GM12892 (cell line): ENCODE data around the gene SPON1.

Experiments
- POLR2A ChIP-seq: IDR thresholded peaks from 2 replicates; pipeline ENCODE4 v1.6.1; 2011; ENCODE audit warnings: low read depth, low read length, control low read depth
- POLR2AphosphoS5 ChIP-seq: IDR thresholded peaks from 2 replicates; pipeline ENCODE4 v1.6.1; 2011; ENCODE audit warnings: low read depth, low read length, control low read depth
- TAF1 ChIP-seq: IDR thresholded peaks from 2 replicates; pipeline ENCODE4 v1.6.1; 2011; ENCODE audit warnings: low read depth, mild to moderate bottlenecking, control low read depth, low read length, borderline replicate concordance

GRCh38 chr11:14148653-14149273 lies 186.2 kb downstream of the SPON1 start:
- TF ChIP-seq POLR2A = no peak
- TF ChIP-seq POLR2AphosphoS5 = no peak
- no peak for TF ChIP-seq TAF1
